HG03439 (cell line): ENCODE data around the gene CNTROB.

Experiments
- ATAC-seq: cut with Tn5 transposase; IDR thresholded peaks from one replicate; pipeline ENCODE4 v1.9.1; 2021; ENCODE audit warnings: mild to moderate bottlenecking, moderate library complexity; ENCODE audit not compliant: unreplicated experiment

CNTROB gene

DNA sequence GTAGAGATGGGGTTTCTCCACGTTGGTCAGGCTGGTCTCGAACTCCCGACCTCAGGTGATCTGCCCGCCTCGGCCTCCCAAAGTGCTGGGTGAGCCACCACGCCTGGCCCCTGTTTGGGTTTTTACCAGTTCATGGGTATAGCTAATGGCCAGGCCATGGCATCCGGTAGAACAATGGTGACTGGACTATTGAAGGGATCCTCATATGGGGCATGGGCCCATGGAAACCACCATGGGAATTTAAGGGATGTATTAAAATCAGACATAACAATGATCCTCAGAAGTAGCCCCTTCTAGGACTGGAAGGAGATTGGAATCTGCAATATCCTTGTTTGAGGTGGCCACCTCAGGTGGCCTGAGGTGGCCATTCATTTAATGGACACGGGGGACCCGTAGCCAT, 52.9 kb downstream of the CNTROB start:
- ATAC-seq: no peak

DNA sequence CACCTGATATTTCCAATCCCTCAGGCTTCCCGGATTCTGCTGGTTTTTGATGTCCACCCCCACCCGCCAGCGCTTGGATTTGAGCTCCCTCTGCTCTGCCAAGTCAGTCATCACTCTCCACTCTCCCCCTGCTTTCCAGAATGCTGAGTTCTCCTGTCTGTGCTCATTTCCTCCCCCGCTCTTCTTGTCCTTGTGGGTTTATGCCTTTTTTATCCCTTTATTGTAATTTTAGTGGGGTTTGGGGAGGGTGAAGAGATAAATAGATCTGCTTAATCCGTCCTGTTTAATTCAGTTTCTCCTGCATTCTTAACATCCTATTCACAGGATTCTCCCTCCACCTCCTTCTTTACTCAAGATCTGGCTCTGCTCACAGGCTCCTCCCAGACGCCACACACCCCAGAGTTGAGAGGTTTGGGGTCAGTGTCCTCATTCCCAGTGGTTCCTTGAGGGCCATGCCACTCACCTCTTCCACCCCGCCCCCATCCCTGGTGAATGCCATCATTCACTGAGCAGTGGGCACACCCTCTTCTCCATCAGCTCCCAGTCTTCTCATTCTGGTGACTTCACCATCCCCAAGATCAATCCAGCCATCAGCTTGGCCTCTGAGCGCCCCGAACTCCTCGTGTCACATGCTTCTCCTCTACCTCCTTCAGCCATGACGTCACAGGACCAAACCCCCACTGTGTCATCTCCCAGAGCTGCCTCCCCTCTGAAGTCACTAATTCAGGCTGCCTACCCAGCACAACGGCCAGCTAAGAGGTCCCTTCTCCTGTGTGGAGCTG, 55.3 kb downstream of the CNTROB start:
- ATAC-seq: no peak

DNA sequence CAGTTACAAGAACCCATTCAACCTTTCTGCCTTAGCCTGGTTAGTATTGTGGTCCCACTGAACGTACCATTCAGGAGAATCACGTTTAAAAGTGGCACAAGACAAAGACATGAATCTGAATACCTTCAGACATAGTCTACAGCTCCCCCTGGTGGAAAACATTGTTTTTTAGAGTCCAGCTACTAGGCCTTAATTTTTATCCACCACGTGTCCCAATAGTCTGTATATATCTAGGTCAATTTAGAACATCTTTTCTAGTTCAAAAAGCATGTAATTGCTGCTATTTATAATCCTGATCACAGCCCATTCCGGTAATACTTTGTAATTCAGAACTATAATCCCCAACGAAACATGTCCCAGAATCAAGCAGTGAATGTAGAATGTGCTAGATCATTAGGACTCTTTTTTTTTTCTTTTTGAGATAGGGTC, 56.8 kb downstream of the CNTROB start:
- no peak for ATAC-seq

DNA sequence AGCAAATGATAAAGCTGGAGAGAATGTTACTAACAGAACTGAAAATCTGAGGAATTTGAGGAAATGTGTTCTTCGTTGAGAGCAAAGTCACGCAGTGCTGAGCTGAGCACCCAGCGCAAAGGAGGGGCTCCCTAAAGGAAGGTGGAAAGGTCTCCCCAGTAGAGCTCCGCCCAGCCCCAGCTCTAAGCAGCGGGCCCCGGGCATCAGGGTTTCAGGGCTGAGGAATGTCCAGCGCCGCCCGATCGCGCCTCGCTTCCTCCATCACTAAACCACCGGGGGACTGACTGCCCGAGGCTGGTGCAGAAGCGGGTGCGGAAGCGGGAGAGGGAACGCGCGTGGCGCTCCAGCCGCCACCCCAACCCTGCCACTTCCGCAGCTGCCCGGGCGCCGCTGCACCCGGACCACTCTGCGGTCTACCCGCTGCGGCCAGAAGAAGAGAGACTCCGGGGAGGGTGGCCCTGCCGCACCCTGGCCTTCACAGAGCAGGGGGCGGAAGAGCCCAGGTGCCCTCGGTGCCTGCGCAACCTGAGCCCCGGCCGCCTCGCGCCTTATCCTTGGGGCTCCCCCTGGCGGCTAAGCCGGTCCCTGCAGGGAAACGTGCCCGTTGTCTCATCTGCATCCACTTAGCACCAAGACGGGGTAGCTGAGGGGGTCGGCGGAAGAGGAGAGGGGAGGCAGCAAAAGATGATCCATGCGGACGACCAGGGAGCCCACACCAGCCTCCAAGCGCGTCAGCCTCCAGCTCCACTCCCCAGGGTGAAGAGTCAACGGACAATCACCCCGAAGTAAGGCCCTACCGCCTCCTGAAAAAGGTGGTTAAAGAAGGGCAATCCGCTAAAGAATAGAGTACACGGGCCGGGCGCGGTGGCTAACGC, 58.0 kb downstream of the CNTROB start:
- ATAC-seq: no peak

DNA sequence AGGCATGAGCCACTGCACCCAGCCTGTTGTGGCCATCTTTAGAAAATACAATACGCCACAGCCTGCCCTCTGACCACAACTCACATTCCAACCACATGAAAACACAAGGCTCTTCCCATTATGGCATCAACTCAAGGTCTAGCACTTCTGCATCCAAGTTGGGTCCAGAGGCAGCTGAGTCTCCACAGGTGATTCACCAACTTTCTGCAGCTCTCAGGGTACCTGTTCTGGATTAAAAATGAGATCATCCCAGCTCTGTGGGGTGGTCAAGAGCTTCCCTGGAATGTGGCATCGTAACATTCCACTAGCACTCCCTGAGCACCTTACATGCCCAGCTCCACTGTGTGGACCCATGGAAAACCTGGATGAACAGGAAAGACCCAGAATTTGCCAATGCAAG, 60.5 kb downstream of the CNTROB start:
- ATAC-seq: no peak

GRCh38 chr17:7992924-7993323, 60.9 kb downstream of the CNTROB start:
- ATAC-seq: no peak

GRCh38 chr17:7993972-7994589, 62.1 kb downstream of the CNTROB start:
- no peak for ATAC-seq

- ATAC-seq: no peak
These were observed 63.7 kb downstream of the CNTROB start for GRCh38 chr17:7995724-7996123.

GRCh38 chr17:7997186-7997585, 65.2 kb downstream of the CNTROB start:
- ATAC-seq: no peak
